Cerebellar nuclear complex (tissue), 1 donor: ENCODE measurements around the gene RHCG.
"Not testable (repeated sequence)": the region's sequence is repeated elsewhere in the genome, so short reads cannot be mapped to it uniquely, and the experiment has no call there.

Experiments
- DNase-seq, 2 experiments: peaks; one replicate each; lab custom pipeline; 2025; lab: John Stamatoyannopoulos, UW

Gene RHCG

GRCh38 chr15:89477411-89478242 lies 18.8 kb downstream of the RHCG start:
- DNase-seq: no peak

- no peak for DNase-seq
Observed at GRCh38 chr15:89475661-89476060, 20.7 kb downstream of the RHCG start.

- DNase-seq: no peak
Observed at GRCh38 chr15:89472785-89473256, 23.6 kb downstream of the RHCG start.

- no peak for DNase-seq
Observed at GRCh38 chr15:89469426-89470096, 26.8 kb downstream of the RHCG start.

GRCh38 chr15:89468813-89469212 lies 27.6 kb downstream of the RHCG start:
- DNase-seq: not testable (repeated sequence)

- DNase-seq: no peak
Observed at GRCh38 chr15:89463113-89463512, 33.3 kb downstream of the RHCG start.

GRCh38 chr15:89462198-89462912 lies 34.0 kb downstream of the RHCG start:
- DNase-seq: no peak

GRCh38 chr15:89461386-89461785 lies 35.0 kb downstream of the RHCG start:
- no peak for DNase-seq

- DNase-seq: no peak
Observed at GRCh38 chr15:89460048-89460447, 36.3 kb downstream of the RHCG start.

- DNase-seq: no peak
Observed at GRCh38 chr15:89459271-89460038, 36.9 kb downstream of the RHCG start.

- DNase-seq: no peak
Observed at GRCh38 chr15:89458440-89458839, 37.9 kb downstream of the RHCG start.

GRCh38 chr15:89457086-89457485 lies 39.3 kb downstream of the RHCG start:
- DNase-seq: no peak

- no peak for DNase-seq
Observed at GRCh38 chr15:89455535-89455934, 40.8 kb downstream of the RHCG start.

- no peak for DNase-seq
Observed at GRCh38 chr15:89452330-89452836, 44.0 kb downstream of the RHCG start.

GRCh38 chr15:89451846-89452245 lies 44.5 kb downstream of the RHCG start:
- no peak for DNase-seq

- no peak for DNase-seq
Observed at GRCh38 chr15:89450076-89451006, 46.0 kb downstream of the RHCG start.

- no peak for DNase-seq
Observed at GRCh38 chr15:89448825-89449224, 47.6 kb downstream of the RHCG start.

- DNase-seq: no peak
Observed at GRCh38 chr15:89447676-89448075, 48.7 kb downstream of the RHCG start.

GRCh38 chr15:89446255-89446891 lies 50.0 kb downstream of the RHCG start:
- DNase-seq: no peak

- no peak for DNase-seq
Observed at GRCh38 chr15:89445518-89445917, 50.9 kb downstream of the RHCG start.
